PC-9 (cell line): ENCODE measurements around the gene SLC44A1.

ENCODE experiments used
- EZH2 ChIP-seq: fragments of 200-600 bp; sonication (generic); IDR thresholded peaks from 2 replicates; pipeline ENCODE4 v1.8.0; 2017; ENCODE audit warnings: antibody characterized with exemption, low read depth
- TF ChIP-seq, protein P1 (sequence below): fragments of 200-600 bp; sonication (generic); conservative IDR thresholded peaks from 2 replicates; pipeline ENCODE4 v1.6.1; 2017; ENCODE audit warnings: mixed run types, antibody characterized with exemption, mild to moderate bottlenecking, moderate library complexity

DNA sequence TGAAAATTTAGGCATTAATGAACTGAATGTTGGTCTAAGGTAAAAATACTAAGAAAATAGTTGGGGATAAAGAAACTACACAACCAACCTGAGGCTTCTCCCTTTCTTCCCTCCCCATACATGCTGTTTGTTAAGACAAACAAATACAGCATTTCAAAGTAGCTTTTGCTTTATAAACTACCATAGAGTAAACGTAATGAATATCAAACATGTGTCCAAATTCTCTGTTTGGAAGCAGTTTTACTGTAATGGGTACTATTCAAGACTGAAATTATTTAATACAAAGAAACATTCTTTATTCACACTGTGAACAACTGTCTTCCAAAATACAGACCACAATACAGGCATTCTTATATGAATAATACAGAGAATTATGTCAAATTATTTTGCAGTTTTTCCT, 52.0 kb downstream of the SLC44A1 start:
- no peak for TF ChIP-seq EZH2
- TF ChIP-seq, protein P1, sequence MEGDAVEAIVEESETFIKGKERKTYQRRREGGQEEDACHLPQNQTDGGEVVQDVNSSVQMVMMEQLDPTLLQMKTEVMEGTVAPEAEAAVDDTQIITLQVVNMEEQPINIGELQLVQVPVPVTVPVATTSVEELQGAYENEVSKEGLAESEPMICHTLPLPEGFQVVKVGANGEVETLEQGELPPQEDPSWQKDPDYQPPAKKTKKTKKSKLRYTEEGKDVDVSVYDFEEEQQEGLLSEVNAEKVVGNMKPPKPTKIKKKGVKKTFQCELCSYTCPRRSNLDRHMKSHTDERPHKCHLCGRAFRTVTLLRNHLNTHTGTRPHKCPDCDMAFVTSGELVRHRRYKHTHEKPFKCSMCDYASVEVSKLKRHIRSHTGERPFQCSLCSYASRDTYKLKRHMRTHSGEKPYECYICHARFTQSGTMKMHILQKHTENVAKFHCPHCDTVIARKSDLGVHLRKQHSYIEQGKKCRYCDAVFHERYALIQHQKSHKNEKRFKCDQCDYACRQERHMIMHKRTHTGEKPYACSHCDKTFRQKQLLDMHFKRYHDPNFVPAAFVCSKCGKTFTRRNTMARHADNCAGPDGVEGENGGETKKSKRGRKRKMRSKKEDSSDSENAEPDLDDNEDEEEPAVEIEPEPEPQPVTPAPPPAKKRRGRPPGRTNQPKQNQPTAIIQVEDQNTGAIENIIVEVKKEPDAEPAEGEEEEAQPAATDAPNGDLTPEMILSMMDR = no peak
